Measurements from ENCODE around the gene PLXNA4. TPM values are rescaled to one million over a fixed set of nuclear protein-coding genes. Genes with fewer than 3 reads are reported as not detected.

Gene PLXNA4
- total and polyA plus RNA-seq, 2 experiments from 2014 or later: 0.08 to 0.80 TPM

DNA sequence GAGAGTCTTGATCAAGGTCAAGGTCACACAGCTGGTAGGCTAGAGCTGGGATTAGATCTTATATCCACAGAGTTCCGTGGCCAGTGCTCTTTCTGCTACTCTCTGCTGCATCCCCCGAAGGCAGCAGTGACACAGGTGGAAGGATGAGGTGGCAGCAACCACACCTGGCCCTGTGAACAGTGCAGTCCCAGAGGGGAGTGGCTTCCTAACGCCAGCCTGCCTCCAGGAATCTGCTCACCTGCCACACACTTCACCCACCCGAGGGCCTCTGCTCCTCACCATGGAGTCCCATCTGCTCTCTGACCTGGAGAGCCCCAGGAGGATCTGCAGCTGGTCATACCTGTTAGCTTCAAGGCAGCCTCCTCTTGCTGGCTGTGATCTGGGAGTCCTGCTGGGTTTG is 484.2 kb downstream of the PLXNA4 start:
- Mint-ChIP-seq H3K4me1 (no peaks in the 10 kb centered on the region), H3K36me3 (ENCODE audit: low read depth) (no peaks in the 10 kb centered on the region), H3K27ac (no peak overlapping the region), H3K27me3 (ENCODE audit: insufficient read depth, low read depth, poor library complexity) (peaks cover 10% of the 10 kb centered on the region), H3K9me3 (no peaks in the 10 kb centered on the region), H3K4me3 (no peak overlapping the region)
- Histone ChIP-seq H3K27me3 (ENCODE audit: insufficient read depth) (no peaks in the 10 kb centered on the region), H2AFZ (no peak overlapping the region), H3K4me1 (ENCODE audit: insufficient read depth) (no peaks in the 10 kb centered on the region), H3K27ac (ENCODE audit: low read depth) (no peak overlapping the region), H4K20me1 (replicated peaks; ENCODE audit: insufficient read depth) (no peaks in the 10 kb centered on the region), H3K79me2 (replicated peaks; ENCODE audit: insufficient read depth) (no peaks in the 10 kb centered on the region), H3K4me3 (no peak overlapping the region), H3F3A (replicated peaks; ENCODE audit: low read depth) (no peaks in the 10 kb centered on the region), H3K9me2 (ENCODE audit: insufficient read depth) (peaks cover 13% of the 10 kb centered on the region), H3K4me2 (no peak overlapping the region), H3K36me3 (ENCODE audit: insufficient read depth) (no peaks in the 10 kb centered on the region)
- no peak for ATAC-seq
- TF ChIP-seq EZH2phosphoT487 (IDR thresholded peaks at IDR 0.05; ENCODE audit: unreplicated experiment): no peak
- TF ChIP-seq ZNF114 (CRISPR knock-in tag; IDR thresholded peaks at IDR 0.05): no peak
- TF ChIP-seq JUNB (IDR thresholded peaks at IDR 0.05; ENCODE audit: unreplicated experiment): no peak
- TF ChIP-seq, protein P1, sequence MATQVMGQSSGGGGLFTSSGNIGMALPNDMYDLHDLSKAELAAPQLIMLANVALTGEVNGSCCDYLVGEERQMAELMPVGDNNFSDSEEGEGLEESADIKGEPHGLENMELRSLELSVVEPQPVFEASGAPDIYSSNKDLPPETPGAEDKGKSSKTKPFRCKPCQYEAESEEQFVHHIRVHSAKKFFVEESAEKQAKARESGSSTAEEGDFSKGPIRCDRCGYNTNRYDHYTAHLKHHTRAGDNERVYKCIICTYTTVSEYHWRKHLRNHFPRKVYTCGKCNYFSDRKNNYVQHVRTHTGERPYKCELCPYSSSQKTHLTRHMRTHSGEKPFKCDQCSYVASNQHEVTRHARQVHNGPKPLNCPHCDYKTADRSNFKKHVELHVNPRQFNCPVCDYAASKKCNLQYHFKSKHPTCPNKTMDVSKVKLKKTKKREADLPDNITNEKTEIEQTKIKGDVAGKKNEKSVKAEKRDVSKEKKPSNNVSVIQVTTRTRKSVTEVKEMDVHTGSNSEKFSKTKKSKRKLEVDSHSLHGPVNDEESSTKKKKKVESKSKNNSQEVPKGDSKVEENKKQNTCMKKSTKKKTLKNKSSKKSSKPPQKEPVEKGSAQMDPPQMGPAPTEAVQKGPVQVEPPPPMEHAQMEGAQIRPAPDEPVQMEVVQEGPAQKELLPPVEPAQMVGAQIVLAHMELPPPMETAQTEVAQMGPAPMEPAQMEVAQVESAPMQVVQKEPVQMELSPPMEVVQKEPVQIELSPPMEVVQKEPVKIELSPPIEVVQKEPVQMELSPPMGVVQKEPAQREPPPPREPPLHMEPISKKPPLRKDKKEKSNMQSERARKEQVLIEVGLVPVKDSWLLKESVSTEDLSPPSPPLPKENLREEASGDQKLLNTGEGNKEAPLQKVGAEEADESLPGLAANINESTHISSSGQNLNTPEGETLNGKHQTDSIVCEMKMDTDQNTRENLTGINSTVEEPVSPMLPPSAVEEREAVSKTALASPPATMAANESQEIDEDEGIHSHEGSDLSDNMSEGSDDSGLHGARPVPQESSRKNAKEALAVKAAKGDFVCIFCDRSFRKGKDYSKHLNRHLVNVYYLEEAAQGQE (IDR thresholded peaks at IDR 0.05; ENCODE audit: unreplicated experiment): no peak
- no peak for TF ChIP-seq CTCF (conservative IDR thresholded peaks at IDR 0.05; ENCODE audit: low read depth in 2 of 2)
- DNase-seq (ENCODE audit: low spot score): no peak

GRCh38 chr7:132091706-132092105 is 484.6 kb downstream of the PLXNA4 start:
- Histone ChIP-seq H2AFZ (no peak overlapping the region), H3K36me3 (ENCODE audit: insufficient read depth) (no peaks in the 10 kb centered on the region), H3K79me2 (replicated peaks; ENCODE audit: insufficient read depth) (no peaks in the 10 kb centered on the region), H3K4me1 (ENCODE audit: insufficient read depth) (no peaks in the 10 kb centered on the region), H3K4me2 (no peak overlapping the region), H3K27me3 (ENCODE audit: insufficient read depth) (no peaks in the 10 kb centered on the region), H3K9me2 (ENCODE audit: insufficient read depth) (peaks cover 13% of the 10 kb centered on the region), H3K27ac (ENCODE audit: low read depth) (no peak overlapping the region), H3F3A (replicated peaks; ENCODE audit: low read depth) (no peaks in the 10 kb centered on the region), H3K4me3 (no peak overlapping the region), H4K20me1 (replicated peaks; ENCODE audit: insufficient read depth) (no peaks in the 10 kb centered on the region)
- H3K4me3 Mint-ChIP-seq: no peak overlapping the region
- peaks cover 10% of the 10 kb centered on the region for H3K27me3 Mint-ChIP-seq (ENCODE audit: insufficient read depth, low read depth, poor library complexity)
- ATAC-seq: no peak
- no peaks in the 10 kb centered on the region for H3K4me1 Mint-ChIP-seq
- no peak for DNase-seq (ENCODE audit: low spot score)
- no peaks in the 10 kb centered on the region for H3K9me3 Mint-ChIP-seq
- H3K27ac Mint-ChIP-seq: no peak overlapping the region
- no peaks in the 10 kb centered on the region for H3K36me3 Mint-ChIP-seq (ENCODE audit: low read depth)
- TF ChIP-seq EZH2 (IDR thresholded peaks at IDR 0.05; ENCODE audit: low read depth, unreplicated experiment): no peak
- TF ChIP-seq EZH2phosphoT487 (IDR thresholded peaks at IDR 0.05; ENCODE audit: unreplicated experiment): no peak
- no peak for TF ChIP-seq POLR2AphosphoS5 (IDR thresholded peaks at IDR 0.05; ENCODE audit: low read depth)
- no peak for TF ChIP-seq STAT1 (IDR thresholded peaks at IDR 0.05; ENCODE audit: unreplicated experiment)
- no peak for TF ChIP-seq ZNF462 (CRISPR knock-in tag; IDR thresholded peaks at IDR 0.05)

Data from GM23338 (cell line).